Tibial nerve (tissue), 4 donors: ENCODE measurements around the gene CCDC188. TPM values are rescaled to one million over a fixed set of nuclear protein-coding genes. Genes with fewer than 3 reads are reported as not detected.

Source experiments
- DNase-seq, 2 donors: peaks; one replicate each; pipeline ENCODE4 v3.0.0-alpha.2; 2019; ENCODE audit warnings: low spot score in 2 of 2
- H3K27ac ChIP-seq, 4 donors: fragments of 200-600 bp; sonication (generic) in 3 of 4; one replicate each; pipeline ENCODE4 v1.5.1; 2017 to 2019; ENCODE audit warnings: mild to moderate bottlenecking in 1 of 4
- H3K27me3 ChIP-seq, 2 donors: fragments of 200-600 bp; sonication (generic) in 1 of 2; one replicate each; pipeline versions ENCODE4 v1.5.1 to v1.6.0; 2017 to 2019
- H3K36me3 ChIP-seq, 3 donors: fragments of 200-600 bp; sonication (generic); one replicate each; pipeline ENCODE4 v1.5.1; 2018 to 2019
- H3K4me1 ChIP-seq, 4 donors: fragments of 200-600 bp; sonication (generic) in 3 of 4; one replicate each; pipeline ENCODE4 v1.5.1; 2017 to 2019
- H3K4me3 ChIP-seq, 4 donors: fragments of 200-600 bp; sonication (generic) in 3 of 4; one replicate each; pipeline ENCODE4 v1.5.1; 2017 to 2019; ENCODE audit warnings: mild to moderate bottlenecking in 1 of 4, moderate library complexity in 1 of 4
- H3K9me3 ChIP-seq, 4 donors: fragments of 200-600 bp; sonication (generic) in 3 of 4; one replicate each; pipeline ENCODE4 v1.5.1; 2017 to 2019
- EP300 ChIP-seq, 2 donors: sonication (generic); formaldehyde crosslinking; IDR thresholded peaks; one replicate each; pipeline ENCODE4 v1.6.1; 2017; ENCODE audit warnings: antibody characterized with exemption in 2 of 2, mild to moderate bottlenecking in 1 of 2
- POLR2A ChIP-seq, 2 donors: fragments of 450-650 bp; IDR thresholded peaks; one replicate each; pipeline ENCODE4 v1.6.1; 2017; ENCODE audit warnings: antibody characterized with exemption in 2 of 2, mild to moderate bottlenecking in 2 of 2, moderate library complexity in 2 of 2
- WGBS, 2 donors: methylation state at CpG; one replicate each; pipeline ENCODE4 v1.1.5; 2018; 5-methylcytosine and 5-hydroxymethylcytosine counted together
- total RNA-seq, 4 donors: library from RNA; depleted of rRNA; stranded (reverse); fragments of >200 nt; gene quantifications; one replicate each; pipeline ENCODE4 v1.1.0, GENCODE V29; 2016
- TF ChIP-seq, protein P1 (sequence below), 5 experiments: fragments of 200-600 bp in 3 of 5; fragments of 450-650 bp in 2 of 5; sonication (generic) in 3 of 5; IDR thresholded peaks; one replicate each; pipeline ENCODE4 v1.5.1; 2016 to 2019; ENCODE audit warnings: antibody characterized with exemption in 5 of 5, mild to moderate bottlenecking in 3 of 5, moderate library complexity in 2 of 5

The CCDC188 gene
- total RNA-seq, 4 donors from 2014 or later, result 1.5 to 12.4 (median 6.6) TPM

DNA sequence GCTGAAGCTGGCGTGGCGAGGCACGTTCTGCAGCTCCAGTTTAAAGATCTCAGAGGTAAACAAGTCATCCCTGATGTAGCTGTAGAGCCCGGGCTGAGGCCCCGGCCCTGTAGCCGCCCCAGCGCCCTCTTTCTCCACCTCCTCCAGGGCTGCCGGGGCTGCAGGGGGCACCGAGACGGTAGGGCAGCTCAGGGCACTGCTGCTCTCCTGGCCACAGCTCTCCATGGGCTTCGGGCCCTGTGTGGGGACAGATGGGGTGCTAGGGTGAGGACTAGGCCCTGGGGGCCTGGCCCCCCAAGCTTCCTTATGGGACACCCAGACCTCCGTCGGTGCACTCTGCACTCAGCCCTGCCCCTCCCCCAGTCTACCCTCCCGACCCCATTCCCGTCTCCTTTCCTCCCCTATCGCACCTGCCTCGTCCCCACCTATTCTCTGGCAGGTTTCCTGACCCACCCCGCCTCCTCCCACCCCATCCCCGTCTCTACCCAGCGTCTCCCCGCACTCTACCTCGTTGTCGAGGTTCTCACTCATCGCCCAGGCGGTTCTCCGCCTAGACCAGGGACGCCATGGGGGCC lies 34.4 kb downstream of the CCDC188 start:
- no peak for TF ChIP-seq POLR2A (IDR thresholded peaks at IDR 0.05)
- no peak for TF ChIP-seq EP300 (IDR thresholded peaks at IDR 0.05)
- TF ChIP-seq, protein P1, sequence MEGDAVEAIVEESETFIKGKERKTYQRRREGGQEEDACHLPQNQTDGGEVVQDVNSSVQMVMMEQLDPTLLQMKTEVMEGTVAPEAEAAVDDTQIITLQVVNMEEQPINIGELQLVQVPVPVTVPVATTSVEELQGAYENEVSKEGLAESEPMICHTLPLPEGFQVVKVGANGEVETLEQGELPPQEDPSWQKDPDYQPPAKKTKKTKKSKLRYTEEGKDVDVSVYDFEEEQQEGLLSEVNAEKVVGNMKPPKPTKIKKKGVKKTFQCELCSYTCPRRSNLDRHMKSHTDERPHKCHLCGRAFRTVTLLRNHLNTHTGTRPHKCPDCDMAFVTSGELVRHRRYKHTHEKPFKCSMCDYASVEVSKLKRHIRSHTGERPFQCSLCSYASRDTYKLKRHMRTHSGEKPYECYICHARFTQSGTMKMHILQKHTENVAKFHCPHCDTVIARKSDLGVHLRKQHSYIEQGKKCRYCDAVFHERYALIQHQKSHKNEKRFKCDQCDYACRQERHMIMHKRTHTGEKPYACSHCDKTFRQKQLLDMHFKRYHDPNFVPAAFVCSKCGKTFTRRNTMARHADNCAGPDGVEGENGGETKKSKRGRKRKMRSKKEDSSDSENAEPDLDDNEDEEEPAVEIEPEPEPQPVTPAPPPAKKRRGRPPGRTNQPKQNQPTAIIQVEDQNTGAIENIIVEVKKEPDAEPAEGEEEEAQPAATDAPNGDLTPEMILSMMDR (IDR thresholded peaks at IDR 0.05), result no peak
- 10 to 11% methylated on average over 27 of the region's 27 CpGs for WGBS, 2 donors
- peak overlapping the region; percentile 86 to 94 (median 92) for H3K27ac ChIP-seq
- peaks cover 0 to 71% (median 5%) of the 10 kb centered on the region in 3 donors for H3K36me3 ChIP-seq
- H3K4me1 ChIP-seq, result peaks cover 0 to 82% (median 32%) of the 10 kb centered on the region in 4 donors
- peak overlapping the region; percentile 84 to 98 (median 91) for H3K4me3 ChIP-seq
- no peaks in the 10 kb centered on the region for H3K9me3 ChIP-seq
- no peaks in the 10 kb centered on the region for H3K27me3 ChIP-seq
- no peak for DNase-seq

DNA sequence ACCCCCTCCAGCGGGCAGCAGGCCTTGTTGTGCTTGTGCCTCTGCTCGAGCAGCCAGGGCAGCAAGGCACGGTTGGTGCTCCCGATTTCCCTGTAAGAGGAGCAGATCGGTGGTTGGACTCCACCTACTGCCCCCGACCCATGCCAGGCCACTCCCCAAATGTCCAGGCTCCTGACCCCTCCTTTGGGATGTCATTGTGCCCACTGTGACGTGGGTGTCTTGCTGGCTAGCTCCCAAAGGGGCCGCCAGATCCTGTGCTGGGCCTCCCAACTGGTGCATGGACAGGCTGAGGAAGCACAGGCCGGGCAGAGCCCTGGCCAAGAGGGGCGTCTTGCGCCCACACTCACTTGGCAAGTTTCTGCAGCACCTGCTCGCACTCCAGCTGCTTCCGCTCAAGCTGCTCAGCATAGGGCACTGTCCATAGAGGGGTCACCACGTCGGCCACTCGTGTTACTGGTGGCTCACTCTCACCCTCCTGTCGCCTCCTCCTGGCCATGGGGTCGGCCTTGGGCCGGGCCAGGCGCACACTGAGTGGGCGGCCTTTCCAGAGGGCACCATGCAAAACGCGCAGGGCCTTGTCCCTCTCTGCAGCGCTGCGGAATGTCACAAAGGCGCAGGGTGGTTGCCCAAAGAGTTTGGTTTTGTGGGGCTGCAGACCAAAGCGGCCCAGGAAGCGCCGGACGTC lies 35.0 kb downstream of the CCDC188 start, which contains the start of gene RANBP1:
Gene RANBP1, plus strand, starts transcription at position 414 of the 685 bp plus-strand sequence. Its CDS starts 81 bp downstream, at position 495.
- H3K27me3 ChIP-seq, result no peaks in the 10 kb centered on the region
- WGBS, 2 donors, result 45 to 65% methylated on average over 18 to 19 of the region's 30 CpGs
- peaks cover 0 to 76% (median 32%) of the 10 kb centered on the region in 4 donors for H3K4me1 ChIP-seq
- peak within 1 kb of the TSS; percentile 86 to 94 (median 92) for H3K27ac ChIP-seq
- no peak for TF ChIP-seq EP300 (IDR thresholded peaks at IDR 0.05)
- TF ChIP-seq, protein P1 (IDR thresholded peaks at IDR 0.05), result no peak
- TF ChIP-seq POLR2A (IDR thresholded peaks at IDR 0.05), result no peak
- H3K9me3 ChIP-seq, result no peaks in the 10 kb centered on the region
- peaks cover 0 to 71% (median 5%) of the 10 kb centered on the region in 3 donors for H3K36me3 ChIP-seq
- H3K4me3 ChIP-seq, result peak within 1 kb of the TSS; percentile 84 to 98 (median 91)
- DNase-seq, result no peak

DNA sequence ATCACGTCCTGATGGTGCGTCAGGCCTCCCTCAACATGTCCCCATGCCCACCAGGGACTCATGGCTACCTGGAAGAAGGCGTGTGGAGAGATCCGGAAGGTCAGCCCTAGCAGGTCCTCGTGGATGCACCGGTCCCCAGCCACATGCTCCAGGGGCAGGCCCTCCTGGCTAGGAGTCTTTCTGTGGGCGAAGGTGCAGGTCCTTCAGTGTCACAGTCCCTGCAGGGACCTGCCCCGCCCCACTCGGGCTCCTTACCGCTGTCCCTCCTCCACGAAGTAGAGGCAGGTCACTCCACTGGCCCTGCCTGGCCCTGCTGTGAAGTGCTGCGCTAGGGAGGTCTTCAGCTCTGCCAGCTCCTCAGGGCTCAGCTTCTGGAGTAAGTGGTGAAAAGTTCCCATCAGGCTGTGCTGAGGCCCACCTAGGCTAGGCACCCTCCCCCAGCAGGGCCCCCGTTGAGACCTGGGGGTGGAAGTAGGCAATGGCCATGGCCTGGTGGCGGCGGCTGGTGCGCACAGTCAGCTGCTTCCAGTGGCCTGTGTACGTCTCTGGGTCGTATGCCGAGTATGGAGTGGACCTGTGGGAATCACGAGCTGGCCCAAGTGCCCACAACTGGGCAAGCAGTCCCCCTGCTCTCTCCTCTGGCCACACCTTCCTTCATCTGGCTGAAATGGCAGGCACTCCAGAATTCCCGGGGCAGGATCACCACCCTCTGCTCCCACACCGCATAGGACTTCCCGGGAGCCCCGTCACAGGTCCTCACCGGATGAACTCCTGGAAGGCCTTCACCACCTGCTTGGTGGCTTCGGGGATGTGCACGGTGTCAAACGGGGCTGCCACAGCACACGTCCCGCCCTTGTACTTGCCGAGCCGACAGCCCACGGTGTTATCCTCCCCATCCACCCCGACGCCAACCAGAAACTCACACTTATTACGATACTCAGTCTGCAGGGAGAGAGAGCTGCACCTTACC lies 36.1 kb downstream of the CCDC188 start:
- Histone ChIP-seq H3K4me3 (no peak overlapping the region), H3K9me3 (no peaks in the 10 kb centered on the region), H3K27ac (peak overlapping the region in 1 of 4 donors; percentile 92), H3K36me3 (peaks cover 0 to 71% (median 5%) of the 10 kb centered on the region in 3 donors), H3K27me3 (no peaks in the 10 kb centered on the region), H3K4me1 (peaks cover 0 to 66% (median 32%) of the 10 kb centered on the region in 4 donors)
- DNase-seq, result no peak
- WGBS, 2 donors, result 88% methylated on average over 35 to 36 of the region's 36 CpGs
- TF ChIP-seq POLR2A (IDR thresholded peaks at IDR 0.05) (no peak), EP300 (IDR thresholded peaks at IDR 0.05) (no peak)
- TF ChIP-seq, protein P1 (IDR thresholded peaks at IDR 0.05), result no peak

DNA sequence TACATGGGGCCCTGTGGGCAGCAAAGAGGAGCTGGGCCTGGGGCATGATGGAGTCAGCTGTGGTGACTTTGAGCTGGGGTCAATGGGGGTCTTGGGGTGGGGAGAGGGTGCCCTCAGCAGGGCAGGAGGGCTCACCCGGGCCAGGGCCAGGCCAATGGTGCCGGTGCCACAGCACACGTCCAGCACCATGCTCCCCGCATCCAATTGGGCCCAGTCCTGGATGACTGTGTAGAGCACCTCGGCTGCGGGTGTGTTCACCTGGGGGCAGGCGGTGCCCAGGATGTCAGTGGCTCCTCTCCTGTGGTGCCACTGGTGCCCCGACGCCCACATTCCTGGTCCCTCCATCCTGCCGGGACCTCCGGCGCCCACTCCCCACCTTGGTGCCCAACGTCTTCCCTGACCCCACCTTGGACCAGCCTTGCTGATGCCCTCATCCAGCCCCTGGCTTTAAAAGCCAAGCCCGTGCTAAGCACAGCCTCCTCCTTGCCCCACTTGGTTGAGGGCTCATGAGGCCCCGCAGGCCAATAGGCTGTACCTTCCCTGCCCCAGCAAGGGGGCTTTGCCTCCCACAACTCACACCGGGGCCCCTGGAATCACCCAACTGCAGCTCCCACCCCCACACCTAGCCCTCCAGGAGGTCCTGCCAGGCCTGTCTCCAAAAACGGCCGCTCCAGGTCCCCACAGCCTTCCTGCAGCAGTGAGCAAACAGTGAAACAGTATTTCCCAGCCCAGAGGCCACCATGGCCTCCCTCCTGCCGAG lies 37.1 kb downstream of the CCDC188 start:
- 82 to 89% methylated on average over 11 to 19 of the region's 19 CpGs for WGBS, 2 donors
- no peak for DNase-seq
- TF ChIP-seq EP300 (IDR thresholded peaks at IDR 0.05) (no peak), POLR2A (IDR thresholded peaks at IDR 0.05) (no peak)
- TF ChIP-seq, protein P1 (IDR thresholded peaks at IDR 0.05), result no peak
- H3K27me3 ChIP-seq, result no peaks in the 10 kb centered on the region
- no peaks in the 10 kb centered on the region for H3K9me3 ChIP-seq
- H3K4me3 ChIP-seq, result no peak overlapping the region
- no peak overlapping the region for H3K27ac ChIP-seq
- H3K4me1 ChIP-seq, result peaks cover 0 to 55% (median 27%) of the 10 kb centered on the region in 4 donors
- H3K36me3 ChIP-seq, result peaks cover 0 to 74% (median 12%) of the 10 kb centered on the region in 3 donors
